Measurements from ENCODE around the gene NRP1.

The NRP1 gene

DNA sequence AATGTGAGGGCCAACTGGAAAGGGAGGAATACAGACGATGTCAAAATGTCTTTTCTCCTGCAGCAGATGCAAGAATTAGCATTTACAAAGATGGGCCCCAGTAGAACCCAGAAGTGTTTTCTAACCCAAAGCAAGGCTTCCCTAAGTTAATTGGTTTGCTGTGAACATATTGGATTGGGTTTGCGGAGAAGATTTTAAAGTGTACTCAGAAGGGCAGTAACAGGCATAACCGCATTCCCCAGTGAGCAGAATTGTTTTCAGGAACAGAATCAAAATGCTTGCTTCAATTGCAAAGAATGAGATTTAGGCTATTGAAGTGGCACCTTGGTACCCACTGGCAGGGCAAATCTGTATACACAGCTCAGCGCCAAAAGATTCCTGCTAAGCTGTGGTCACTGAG, 78.0 kb downstream of the NRP1 start:
- FAIRE-seq = no peak

DNA sequence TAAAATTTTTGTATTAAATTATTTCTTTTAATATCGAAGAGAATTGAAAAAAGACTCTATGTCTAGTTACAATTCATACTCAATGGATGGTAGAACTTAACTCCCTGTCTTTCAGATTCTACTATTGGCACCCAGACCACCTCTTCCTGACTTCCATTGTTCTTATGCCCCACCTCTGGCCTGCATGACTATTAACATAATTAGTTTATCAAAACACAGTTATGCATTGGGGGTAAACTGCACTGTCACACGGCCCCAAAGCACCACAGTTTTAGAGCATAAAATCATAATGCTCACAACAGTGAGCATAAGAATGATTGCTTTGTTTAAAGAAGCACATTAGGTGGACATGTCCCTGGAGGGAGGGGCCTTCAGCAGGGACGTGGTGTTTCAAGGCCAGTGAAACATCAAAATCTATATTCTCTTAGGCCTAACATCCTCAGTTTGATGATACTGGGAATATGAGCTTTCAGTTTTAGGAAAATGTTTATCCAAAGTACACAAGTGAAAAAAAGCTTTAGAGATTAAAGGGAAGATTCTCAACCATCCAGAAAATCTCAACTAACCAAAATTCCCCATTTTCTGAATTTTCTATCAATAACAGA, 79.8 kb downstream of the NRP1 start:
- no peak for FAIRE-seq

DNA sequence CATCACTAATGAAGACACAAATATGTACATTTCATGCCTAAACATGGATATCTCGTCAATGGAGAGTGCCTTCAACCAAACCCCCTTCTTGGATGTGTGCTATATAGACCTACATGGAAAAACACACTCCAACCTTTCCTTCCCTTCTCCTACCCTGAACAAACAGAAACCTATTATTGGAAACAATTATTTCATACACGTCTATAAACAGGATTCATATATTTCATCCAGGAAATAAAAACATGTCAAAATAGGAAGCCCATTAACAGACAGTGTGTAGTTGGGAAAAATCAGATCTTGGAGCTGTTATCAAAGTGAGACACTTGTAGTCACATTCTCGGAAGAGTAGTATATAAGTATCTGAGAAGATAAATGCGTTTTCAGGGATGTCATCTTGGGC, 81.1 kb downstream of the NRP1 start:
- FAIRE-seq = no peak

DNA sequence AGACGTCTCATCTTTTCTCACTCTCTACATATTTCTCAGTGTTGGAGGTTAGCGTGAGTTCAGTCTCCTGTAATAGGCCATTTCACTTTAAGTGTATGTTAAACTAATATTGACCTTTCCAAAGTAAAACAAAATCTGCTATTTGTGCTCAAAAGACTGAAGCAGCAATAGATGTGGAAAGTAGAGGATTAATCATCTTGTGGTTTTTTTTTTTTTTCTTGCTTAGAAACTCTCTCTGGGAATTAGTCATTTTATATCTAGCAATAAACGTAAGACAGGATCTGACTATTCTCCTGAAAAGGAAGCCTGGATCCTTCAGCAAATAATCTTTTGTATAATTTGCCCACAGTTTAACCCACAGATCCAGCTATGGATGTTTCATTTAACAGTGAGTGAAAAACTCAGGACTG, 81.7 kb downstream of the NRP1 start:
- no peak for FAIRE-seq

DNA sequence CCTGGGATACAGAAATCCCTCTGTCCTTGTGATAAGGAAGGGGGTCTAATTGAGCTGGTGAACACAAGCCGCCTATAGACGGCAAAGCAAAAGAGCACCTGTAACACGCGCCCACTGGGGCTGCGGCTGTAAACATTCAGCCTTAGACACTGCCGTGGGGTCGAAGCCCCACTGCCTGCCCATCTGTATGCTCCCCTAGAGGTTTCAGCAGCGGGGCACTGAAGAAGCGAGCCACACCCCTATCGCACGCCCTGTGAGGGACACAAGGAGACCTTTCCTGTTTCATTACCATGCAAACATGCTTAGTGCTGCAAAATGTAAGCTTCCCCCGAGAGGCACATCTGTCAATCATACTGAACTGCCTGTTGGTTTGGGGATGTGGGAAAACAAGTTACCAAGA, 82.1 kb downstream of the NRP1 start:
- no peak for FAIRE-seq

DNA sequence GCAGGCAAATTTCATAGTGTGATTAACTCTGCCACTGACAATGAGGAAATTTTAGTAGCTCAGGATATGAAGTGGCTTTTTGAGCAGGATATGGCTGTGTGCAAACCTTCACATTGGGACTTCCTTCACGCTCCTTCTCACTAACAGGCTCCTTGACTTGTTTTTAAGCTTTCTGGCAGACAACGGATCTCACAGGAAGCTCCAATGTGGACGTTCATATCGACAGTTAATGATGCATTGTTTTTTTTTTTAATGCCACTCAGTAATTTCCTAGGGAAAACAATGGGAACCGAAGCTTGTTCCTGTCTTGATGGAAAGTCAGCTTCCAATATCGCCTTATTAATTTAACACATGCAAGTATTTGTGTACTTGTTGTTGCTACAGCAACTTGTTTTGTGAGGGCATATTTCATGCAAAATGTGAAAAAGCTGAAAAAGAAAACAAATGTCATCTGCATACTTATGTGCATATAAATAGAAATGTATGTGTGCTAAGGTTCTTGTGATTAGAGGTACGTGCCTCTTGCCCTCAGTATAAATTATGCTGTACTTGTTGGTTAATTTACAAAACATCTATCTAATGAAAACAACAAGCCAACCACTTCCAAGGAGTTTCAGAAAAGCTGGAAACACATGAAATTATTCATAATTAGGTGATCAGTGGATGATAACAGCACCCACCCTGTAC, 84.7 kb downstream of the NRP1 start:
- FAIRE-seq = no peak

DNA sequence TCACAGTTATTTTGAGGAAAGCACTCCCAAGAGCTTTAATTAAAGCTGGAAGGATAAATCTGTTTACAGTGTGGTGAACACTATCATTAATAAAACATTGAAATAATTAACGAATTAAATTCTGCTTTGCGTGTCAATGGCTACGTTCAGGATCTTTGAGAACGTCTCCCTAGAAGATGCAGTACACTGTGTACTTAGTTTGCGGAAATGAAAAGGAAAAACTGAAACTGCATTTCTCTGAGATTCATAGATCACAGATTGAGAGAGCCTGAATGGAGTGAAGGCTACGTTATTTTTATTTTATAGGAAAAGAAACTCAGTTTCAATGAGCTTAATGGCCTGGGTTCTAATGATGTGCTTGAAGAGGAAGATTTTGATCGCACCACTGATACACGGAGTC, 85.3 kb downstream of the NRP1 start:
- no peak for FAIRE-seq

DNA sequence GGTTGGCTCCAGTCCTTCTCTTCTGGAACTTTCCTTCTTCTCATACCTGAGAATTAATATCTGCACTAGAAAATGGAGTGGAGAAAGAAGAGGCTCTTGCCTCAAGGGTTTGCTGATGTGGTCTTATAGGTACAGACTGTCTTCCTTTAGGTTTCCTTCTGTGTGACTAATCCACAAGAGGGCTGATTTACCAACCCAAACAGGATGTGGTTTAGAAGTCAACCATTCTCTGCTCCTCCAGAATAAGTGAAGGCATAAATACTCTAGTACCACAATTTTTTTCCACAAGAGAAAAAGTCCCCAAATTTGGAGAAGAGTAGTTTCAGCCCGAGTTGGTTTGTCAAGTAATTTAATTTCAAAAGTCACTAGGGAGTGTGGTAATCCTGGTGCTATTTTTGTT, 85.8 kb downstream of the NRP1 start:
- no peak for FAIRE-seq

DNA sequence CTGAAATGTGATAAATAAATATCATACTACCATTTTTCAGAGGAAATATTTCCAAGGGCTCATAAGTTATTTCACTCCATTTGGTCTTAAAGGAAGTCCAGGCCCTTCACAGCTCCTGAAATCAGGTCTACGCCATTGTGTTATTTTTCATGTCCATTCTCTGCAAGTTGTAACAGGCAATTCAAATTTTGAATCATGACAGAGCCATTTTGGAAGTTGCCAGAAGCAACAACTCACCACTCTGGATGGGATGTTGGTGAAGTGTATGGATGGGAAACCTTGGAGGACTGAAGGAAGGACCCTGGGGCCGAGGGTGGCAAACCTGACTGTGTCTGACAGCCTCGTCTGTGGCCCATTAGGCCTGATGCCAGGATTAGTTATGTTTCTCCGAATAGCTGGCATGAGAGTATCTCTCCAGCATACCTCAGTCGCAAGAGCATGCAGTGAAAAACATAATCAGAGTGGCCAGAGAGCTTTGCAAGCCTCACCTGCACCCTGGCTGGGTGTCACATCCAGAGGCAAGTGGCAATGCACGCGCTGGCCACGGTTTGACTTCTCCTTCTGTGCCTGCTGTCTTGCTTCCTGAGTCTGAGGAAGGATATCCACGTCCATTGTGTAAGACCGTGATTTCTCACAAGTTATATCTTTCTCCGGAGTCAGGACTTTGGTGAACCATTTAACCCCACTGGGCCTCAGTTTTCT, 87.1 kb downstream of the NRP1 start:
- FAIRE-seq = no peak

DNA sequence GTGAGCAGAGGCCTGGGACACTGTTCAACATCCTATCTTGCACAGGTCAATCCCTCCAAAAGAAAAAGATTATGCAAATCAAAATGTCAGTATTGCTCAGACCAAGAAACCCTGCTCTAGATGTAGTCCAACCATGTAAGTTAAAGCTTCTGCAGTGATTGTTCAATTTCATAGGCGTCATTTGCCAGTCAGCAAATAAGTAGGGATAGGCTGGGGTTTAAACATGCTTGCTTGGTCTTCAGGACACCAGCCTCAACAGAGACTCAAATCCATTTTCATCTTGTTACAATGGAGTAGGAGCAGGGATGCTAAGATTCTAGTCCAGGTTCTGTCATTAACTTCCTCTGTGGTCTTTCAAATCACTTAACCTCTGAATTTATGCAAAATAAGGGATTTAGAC, 89.1 kb downstream of the NRP1 start:
- no peak for FAIRE-seq

DNA sequence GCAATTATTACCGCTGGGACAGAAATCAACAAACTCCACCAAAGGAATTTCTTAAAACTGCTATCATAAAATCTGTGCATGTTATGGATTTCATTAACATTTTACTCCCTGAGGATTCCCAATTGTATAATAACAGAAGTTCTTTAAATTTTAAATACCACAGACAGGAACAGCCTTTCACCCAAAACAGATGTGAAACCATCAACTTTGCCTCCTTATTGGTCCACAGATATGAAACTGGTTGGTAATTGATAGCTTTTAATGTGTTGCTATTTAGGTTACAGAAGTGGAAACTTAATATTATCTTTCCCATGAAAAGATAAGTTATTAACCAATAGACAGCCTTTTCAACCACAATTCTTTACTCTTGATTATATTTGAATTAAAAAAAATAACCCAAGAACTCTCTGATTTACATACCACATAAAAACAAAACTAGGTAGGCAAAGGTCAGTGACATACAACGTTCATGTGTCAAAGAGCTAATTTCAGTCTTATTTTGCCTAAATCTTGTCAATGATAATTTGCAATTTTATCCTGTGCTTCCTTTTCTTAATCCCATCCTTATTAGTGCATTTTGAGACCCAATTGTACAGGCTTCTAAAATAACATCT, 90.0 kb downstream of the NRP1 start:
- FAIRE-seq = no peak

DNA sequence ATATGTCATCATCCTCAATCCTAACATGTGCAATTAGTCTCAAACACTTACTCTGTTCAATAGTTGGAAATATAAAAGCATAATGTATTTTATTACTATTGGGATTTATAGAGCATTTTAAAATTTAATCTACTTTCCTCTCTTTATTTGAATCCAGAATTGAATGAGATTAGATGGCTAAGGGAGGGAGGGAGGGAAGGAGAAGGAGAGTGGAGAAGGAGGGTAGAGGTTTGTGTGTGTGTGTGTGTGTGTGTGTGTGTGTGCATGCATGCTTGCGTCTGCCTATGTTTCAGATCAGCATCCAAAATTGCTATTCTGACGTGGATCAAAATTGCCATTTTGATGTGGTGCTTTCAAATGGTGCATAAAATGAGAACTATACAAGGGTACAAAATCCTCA, 90.8 kb downstream of the NRP1 start:
- no peak for FAIRE-seq

DNA sequence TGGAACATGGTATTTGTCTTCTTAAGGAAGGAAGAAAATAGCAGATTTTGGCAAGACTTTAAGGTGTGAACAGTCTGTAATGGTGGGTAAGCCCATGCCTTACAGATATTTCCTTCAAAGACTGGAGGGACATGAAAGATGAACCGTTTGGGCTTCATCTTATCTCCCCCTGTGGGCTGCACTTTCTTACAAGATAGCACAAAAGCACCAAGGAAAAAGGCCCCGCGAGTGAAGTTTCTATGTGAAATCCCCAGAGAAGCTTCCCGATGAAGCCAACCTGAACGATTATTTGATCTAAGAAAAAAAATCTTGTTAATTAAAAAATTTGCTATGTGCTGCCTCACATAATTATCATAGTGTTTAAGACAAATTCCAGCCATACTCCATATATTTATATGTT, 91.5 kb downstream of the NRP1 start:
- no peak for FAIRE-seq

DNA sequence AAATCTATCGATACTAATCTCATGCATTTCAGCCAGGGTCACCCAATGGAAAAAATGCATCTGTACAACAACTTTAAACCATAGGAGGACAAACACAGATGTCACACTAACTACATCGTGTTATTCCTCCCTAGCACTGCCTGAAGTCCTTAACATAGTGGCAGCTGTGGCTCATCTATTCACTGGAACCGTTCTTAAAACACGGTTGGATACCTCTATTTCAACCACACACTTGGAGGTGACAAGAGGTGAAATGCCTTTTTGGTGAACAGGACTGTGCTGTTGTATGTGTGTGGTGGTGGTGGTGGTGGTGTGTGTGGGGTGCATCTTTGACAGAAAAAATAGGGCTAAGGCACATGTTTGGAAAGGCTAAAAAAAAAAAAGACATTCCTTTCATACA, 93.1 kb downstream of the NRP1 start:
- no peak for FAIRE-seq

DNA sequence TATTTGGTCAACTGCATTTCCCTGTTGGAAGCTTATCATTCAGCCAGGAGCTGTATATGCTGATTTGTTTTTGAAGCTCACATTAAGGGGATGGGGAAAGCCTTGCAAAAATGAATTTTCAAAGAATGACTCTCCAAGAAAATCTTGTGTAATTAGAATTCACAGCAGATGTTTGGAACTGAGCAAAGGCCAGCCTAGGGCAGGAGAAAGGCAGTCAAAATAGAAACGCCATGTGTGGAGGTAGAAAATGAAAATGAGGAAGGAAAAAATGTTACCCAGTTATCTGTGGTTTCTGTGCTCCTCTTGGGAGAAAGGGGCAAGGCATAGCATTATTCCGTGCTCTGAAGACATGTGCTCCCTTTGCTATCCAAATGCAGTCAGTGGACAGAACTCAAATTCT, 93.5 kb downstream of the NRP1 start:
- FAIRE-seq = no peak

DNA sequence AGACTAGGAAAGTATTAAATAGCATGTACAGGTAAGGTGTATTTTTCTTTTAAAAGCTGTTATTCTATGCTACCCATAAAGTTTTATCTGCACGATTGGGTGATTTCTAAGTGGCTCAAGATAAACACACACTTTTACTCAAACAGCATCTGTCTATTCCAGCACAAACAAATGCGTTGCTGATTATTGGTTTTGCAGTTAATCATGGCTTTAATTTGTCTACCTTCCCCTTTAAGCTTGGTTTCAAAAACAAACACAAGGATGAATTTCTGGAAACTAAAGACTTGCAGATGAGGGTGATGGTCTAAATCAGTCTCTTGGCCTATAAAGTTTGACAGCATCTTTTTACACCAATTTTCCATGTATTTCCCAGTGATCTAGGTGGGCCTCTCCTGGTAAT, 94.2 kb downstream of the NRP1 start:
- no peak for FAIRE-seq

DNA sequence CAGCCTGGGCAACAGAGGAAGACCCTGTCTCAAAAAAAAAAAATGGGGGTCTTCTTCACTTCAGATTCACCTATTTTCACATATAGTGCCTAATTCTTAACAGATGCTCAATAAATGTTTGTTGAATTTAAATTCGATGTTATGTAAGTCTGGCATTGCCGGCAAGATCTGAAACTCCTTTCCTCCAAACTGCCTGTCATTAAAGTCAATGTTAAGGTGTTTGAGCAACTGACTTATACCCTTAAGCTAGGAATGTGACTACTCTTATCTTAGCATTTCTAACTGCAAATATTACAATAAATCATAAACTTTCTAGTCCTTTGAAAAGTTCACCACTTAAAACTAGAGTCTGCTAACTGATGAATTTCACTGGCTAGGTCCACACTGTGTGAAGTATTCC, 95.2 kb downstream of the NRP1 start:
- no peak for FAIRE-seq

DNA sequence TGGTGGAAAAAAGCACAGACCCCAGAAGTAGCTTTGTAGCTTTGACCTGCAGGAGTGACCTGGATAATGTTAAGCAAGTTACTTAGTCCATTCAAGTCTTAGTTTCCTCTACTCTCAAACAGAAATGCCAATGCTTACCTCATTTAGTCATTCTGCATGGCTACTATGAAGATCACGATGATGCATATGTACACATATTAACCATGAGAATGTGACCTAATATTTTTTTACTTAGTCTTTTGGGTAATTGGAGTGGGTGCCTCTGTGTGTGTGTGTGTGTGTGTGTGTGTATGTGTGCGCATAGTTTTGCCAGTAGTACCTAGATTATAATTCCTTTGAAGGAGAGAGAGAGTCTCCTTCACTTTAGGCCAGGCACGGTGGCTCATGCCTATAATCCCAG, 95.8 kb downstream of the NRP1 start:
- no peak for FAIRE-seq

DNA sequence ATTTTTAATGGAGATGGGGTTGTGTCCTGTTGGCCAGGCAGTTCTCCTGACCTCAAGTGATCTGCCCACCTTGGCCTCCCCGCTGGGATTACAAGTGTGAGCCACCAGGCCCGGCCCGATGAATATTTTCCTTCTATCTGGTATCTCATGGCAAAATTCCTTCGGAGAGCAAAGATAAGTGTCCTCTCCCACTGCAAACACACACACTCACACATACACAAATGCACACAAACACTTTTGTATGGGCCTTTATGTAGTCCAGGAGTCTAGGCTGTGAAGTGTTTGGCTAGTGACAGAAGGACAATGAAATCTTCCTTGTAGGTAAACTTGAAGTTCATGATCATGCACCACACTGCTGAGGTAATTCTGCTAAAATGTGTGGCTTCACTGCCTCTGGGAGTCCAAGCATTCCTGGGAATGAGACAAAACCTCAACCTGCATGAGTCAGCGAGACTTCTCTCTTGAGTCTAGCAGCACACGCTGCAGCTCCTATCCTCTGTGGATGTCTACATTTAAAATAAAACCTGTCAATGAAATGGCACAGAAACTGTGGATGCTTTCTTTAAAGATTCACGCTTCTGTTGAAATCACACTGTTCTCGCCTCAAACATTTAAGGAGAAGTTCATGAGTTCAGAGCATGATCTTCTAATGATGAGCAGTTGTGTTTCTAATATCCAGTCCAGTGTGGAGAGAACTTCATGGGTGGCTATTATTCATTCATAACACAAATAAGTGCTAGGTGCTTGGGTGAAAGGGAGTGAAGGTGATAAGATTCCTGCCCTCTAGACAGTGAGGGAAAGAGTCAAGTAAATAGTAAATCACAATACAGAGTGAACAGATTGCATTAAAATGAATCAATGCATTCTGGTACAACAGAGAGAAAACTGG, 96.5 kb downstream of the NRP1 start:
- FAIRE-seq = no peak

DNA sequence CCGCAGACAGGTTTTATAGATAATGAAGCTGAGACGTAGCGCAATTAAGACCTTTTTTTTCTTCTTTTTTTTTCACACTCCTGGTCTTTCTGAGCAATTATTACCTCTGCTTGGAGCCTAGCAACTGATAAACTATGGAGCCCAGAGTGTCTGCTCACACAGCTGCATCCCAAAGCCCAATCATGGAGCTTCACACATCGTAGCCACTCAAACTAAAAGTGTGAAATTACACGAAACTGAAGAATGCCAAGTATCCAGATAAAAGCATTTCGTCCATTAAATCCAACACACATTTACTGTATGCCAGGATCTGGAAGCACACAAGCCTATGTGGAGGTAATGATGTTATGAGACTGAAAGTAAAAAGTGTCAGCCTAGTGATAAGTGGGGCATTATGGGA, 97.6 kb downstream of the NRP1 start:
- no peak for FAIRE-seq

DNA sequence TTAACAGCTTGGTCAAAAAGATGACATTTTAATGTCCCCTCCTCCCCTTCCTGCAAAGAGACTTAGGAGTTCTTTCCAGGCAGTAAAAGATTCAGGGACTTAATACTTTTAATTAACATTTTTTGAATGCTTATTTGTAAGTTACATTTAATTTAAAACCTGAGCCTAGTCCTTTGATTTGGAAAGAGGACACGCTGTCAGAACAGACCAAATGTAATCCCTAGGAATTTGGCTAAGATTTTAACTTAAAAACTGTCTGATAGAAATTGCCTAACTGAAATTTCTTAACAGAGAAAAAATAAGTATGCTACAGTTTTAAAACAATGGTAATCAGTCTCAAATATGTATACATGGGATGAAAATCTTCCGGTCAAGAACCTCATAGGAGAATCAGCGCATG, 98.5 kb downstream of the NRP1 start:
- no peak for FAIRE-seq

DNA sequence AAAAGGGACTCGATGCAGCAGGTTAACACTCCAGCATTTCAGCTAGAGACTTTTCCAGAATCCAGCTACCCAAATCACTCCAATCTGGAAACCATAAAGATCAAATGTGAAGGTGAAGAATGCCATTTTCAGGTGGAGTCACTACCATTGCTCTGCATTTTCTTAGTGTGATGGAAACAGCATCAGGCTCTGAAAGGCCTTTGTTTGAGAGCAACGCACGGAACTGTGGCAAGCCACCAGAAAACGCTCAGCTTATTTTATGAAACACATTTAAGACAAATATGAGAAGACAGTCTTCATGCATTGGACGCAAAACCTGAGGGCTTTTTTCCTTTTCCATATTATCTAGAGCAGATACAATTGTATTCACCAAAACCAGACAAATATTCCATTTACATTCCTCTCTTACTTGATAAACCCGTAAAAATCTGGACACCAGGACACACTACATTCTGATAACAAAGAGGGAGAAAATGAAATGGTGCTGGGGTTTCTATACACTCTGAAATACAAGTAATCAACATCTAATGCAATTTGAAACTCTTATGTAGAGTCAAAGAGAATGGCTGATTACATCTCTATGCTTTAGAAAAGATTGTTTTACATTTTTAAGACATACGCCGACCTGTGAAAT, 99.1 kb downstream of the NRP1 start:
- no peak for FAIRE-seq

DNA sequence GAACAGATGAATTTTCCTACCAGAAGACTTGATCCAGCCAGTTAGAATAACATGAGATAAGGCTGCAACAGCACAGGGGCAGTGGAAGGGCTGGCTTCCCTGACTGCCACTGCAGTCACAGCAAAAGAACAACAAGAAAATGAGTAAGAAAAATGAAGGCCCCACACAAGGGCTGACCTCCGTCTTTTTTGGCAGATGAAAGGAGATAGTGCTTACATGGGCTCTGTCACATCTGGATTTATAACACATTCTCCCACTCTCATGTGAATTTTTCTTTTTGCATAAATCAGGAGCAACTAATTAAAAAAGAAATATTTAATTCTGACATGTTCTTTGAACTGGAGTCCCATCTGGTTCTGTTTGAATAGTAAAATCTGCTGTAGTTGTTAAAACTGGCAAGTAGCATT, 99.6 kb downstream of the NRP1 start:
- no peak for FAIRE-seq
